GM13976 (cell line): ENCODE data around the gene ASAP2.

ENCODE experiments used
- DNase-seq: peaks from one replicate; pipeline ENCODE4 v3.0.0; 2012; ENCODE audit warnings: low spot score
- CTCF ChIP-seq: IDR thresholded peaks from 2 replicates; pipeline ENCODE4 v1.5.1; 2012; ENCODE audit warnings: borderline replicate concordance, mild to moderate bottlenecking; ENCODE audit not compliant: insufficient read depth; ENCODE audit errors: extremely low read depth, missing control alignments, control extremely low read depth
- in situ Hi-C: fragments of 300-500 bp; cut with MboI; formaldehyde crosslinking; loops from one replicate; pipeline ENCODE4 v1.12.0; 2022; ENCODE audit warnings: low sequenced_read_pairs, mixed read lengths, inconsistent platforms; ENCODE audit not compliant: unreplicated experiment

ASAP2 gene

GRCh38 chr2:9278439-9278838 lies 71.8 kb downstream of the ASAP2 start:
- in situ Hi-C loops: no loop called here
- DNase-seq: no peak
- no peak for TF ChIP-seq CTCF

- in situ Hi-C loops: no loop called here
- TF ChIP-seq CTCF: no peak
- no peak for DNase-seq
Measured at GRCh38 chr2:9279426-9279825, 72.8 kb downstream of the ASAP2 start.

GRCh38 chr2:9280224-9280623 lies 73.6 kb downstream of the ASAP2 start:
- in situ Hi-C loops: no loop called here
- DNase-seq: no peak
- no peak for TF ChIP-seq CTCF

- DNase-seq: no peak
- no peak for TF ChIP-seq CTCF
- in situ Hi-C loops: no loop called here
Measured at GRCh38 chr2:9281145-9281544, 74.5 kb downstream of the ASAP2 start.

- no peak for TF ChIP-seq CTCF
Measured at GRCh38 chr2:9282128-9283112, 75.8 kb downstream of the ASAP2 start.

GRCh38 chr2:9284521-9285297 lies 78.1 kb downstream of the ASAP2 start:
- in situ Hi-C loops: no loop called here
- no peak for DNase-seq
- no peak for TF ChIP-seq CTCF

More at GRCh38 chr2:9282128-9283112, 75.8 kb downstream of the ASAP2 start:
- in situ Hi-C loops: no loop called here
- no peak for DNase-seq
